Measurements from ENCODE around the gene PROM2. TPM values are rescaled to one million over a fixed set of nuclear protein-coding genes. Genes with fewer than 3 reads are reported as not detected.

PROM2 gene
- total RNA-seq, 1 donor from 2014 or later: 1.3 TPM

DNA sequence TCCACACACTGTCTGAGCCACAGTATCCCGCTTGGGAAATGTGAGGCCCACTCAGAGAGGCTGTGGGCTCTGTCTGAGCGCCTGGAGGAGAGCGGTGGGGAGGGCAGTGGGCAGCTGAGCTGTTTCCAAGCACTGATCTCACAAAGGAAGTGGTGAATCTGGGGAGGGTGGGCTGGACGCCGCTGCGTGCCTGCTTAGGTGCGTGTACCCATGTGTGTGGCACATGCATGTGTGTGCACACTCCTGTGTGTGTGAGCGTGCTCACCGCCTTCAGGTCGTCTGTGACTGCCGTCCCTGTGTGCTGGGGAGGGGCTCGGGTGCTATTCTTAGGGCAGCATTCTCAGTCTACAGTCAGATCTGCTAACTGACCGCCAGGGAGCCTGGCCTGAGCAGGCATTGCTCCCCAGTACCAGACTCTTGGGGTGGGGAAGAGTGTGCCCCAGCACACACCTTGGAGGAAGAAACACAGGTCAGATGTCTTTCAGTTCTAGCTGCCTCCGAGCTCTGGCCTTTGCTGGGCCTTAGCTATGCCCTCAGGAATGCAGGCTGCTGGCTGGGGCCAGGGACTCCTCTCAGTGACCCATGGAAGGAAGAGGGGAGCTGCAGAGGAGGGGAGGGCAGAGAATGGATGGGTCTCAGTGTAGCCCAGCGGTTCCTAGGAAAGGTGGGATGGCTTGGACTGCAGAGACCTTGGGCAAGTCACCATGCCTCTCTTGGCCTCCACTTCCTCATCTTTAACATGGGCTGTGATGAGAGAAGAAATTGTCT lies 54.3 kb downstream of the PROM2 start:
- Mint-ChIP-seq H3K4me1 (ENCODE audit: unreplicated experiment) (no peaks in the 10 kb centered on the region), H3K36me3 (ENCODE audit: unreplicated experiment) (no peaks in the 10 kb centered on the region), H3K27me3 (ENCODE audit: unreplicated experiment) (peaks cover 2% of the 10 kb centered on the region), H3K4me3 (ENCODE audit: unreplicated experiment) (no peak overlapping the region), H3K27ac (ENCODE audit: unreplicated experiment) (no peak overlapping the region), H3K9me3 (ENCODE audit: unreplicated experiment) (no peaks in the 10 kb centered on the region)
- no peak for DNase-seq (ENCODE audit: extremely low spot score, unreplicated experiment)
- no peak for TF ChIP-seq CTCF (IDR thresholded peaks at IDR 0.05)

DNA sequence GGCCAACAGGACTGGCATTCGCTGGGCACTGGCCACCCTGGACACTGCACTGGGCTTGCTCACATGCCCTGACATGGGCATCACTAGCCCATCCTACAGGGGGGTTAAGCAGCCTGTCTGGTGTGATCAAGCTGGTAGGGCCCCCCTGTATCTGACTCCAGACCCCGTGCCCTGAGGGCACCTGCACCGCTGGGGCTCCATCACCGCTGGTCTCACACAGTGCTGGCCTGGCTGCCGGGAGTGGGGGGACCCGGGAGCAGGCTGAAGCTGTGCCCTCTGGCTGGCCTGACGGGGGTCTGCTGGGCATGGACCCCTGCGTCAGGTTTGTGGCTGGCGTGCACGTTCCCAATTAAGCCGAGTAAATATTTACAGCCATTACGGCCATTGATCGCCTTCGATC lies 55.2 kb downstream of the PROM2 start:
- Mint-ChIP-seq H3K27me3 (ENCODE audit: unreplicated experiment) (peaks cover 5% of the 10 kb centered on the region), H3K36me3 (ENCODE audit: unreplicated experiment) (no peaks in the 10 kb centered on the region), H3K4me1 (ENCODE audit: unreplicated experiment) (no peaks in the 10 kb centered on the region), H3K27ac (ENCODE audit: unreplicated experiment) (no peak overlapping the region), H3K4me3 (ENCODE audit: unreplicated experiment) (no peak overlapping the region), H3K9me3 (ENCODE audit: unreplicated experiment) (no peaks in the 10 kb centered on the region)
- no peak for DNase-seq (ENCODE audit: extremely low spot score, unreplicated experiment)
- no peak for TF ChIP-seq CTCF (IDR thresholded peaks at IDR 0.05)

DNA sequence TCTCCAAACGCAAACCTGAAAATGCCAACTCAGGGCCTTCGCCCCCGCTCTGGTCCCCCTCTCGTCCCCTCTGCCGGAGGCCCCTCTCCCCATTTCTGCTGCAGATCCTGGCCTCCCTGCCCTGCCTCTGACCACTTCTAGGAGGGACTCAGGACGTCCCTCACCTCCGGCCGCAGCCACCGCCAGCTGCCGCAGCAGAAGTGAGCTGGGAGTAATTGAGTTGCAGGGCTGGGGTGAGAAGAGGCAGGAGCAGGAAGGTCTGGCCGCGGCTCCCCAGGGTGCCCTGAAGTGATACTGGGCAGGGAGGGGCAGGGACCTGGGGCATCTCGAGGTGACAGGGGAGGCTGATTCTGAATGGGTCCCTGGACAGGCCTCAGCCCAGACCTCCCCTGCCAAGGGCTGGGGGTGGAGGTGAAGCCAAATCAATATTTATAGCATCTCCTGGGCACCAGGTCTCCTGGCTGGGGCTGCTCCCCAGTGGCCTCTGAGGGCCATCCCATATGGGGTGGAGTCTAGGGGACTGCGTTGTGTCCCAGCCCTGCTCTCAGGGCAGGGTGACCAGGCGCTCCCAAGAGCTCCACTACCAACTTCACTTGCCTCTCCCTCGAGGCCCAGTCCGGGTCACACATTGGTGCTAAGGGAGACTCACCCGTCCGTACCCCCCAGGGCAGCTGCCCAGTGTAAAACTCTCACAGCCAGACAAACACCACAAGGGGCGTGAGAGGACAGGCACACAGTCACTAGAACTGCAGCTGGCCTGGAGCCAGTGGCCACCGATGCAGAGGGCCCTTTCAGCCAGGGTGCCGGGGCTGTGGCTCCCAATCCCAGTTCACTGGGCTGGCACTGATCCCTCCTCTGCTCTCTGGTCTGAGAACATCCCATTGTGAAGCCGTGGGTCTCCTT lies 55.9 kb downstream of the PROM2 start:
- H3K27me3 Mint-ChIP-seq (ENCODE audit: unreplicated experiment): peaks cover 6% of the 10 kb centered on the region
- TF ChIP-seq CTCF (IDR thresholded peaks at IDR 0.05): no peak
- no peaks in the 10 kb centered on the region for H3K4me1 Mint-ChIP-seq (ENCODE audit: unreplicated experiment)
- H3K27ac Mint-ChIP-seq (ENCODE audit: unreplicated experiment): no peak overlapping the region
- no peak overlapping the region for H3K4me3 Mint-ChIP-seq (ENCODE audit: unreplicated experiment)
- no peaks in the 10 kb centered on the region for H3K36me3 Mint-ChIP-seq (ENCODE audit: unreplicated experiment)
- no peaks in the 10 kb centered on the region for H3K9me3 Mint-ChIP-seq (ENCODE audit: unreplicated experiment)
- DNase-seq (ENCODE audit: extremely low spot score, unreplicated experiment): no peak

GRCh38 chr2:95330794-95331338 lies 56.6 kb downstream of the PROM2 start:
- TF ChIP-seq CTCF (IDR thresholded peaks at IDR 0.05): no peak
- Mint-ChIP-seq H3K27me3 (ENCODE audit: unreplicated experiment) (peaks cover 8% of the 10 kb centered on the region), H3K27ac (ENCODE audit: unreplicated experiment) (no peak overlapping the region)

DNA sequence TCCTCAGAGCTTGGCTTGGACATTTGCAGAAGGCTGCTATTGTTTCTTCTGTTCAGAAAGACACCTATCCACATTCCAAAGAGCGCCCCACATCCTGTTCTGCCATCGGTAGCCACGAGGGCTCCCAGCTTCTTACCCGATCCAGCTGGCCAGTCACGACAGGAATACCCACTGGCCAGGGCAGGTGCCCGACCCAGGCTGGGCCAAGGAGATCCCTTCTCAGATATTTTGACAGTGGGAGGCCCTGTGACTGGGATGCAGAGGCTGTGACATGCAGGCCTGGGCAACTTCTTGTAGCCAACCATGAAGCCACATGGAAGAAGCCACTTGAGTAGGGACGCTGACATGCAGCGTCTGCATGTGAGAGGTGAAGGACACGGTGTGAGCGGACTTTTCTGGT lies 57.4 kb downstream of the PROM2 start:
- Mint-ChIP-seq H3K27ac (ENCODE audit: unreplicated experiment) (no peak overlapping the region), H3K9me3 (ENCODE audit: unreplicated experiment) (no peaks in the 10 kb centered on the region), H3K27me3 (ENCODE audit: unreplicated experiment) (peaks cover 15% of the 10 kb centered on the region), H3K36me3 (ENCODE audit: unreplicated experiment) (no peaks in the 10 kb centered on the region), H3K4me3 (ENCODE audit: unreplicated experiment) (no peak overlapping the region), H3K4me1 (ENCODE audit: unreplicated experiment) (no peaks in the 10 kb centered on the region)
- no peak for TF ChIP-seq CTCF (IDR thresholded peaks at IDR 0.05)
- no peak for DNase-seq (ENCODE audit: extremely low spot score, unreplicated experiment)

More at GRCh38 chr2:95330794-95331338, 56.6 kb downstream of the PROM2 start:
- H3K9me3 Mint-ChIP-seq (ENCODE audit: unreplicated experiment): no peaks in the 10 kb centered on the region
- DNase-seq (ENCODE audit: extremely low spot score, unreplicated experiment): no peak
- H3K36me3 Mint-ChIP-seq (ENCODE audit: unreplicated experiment): no peaks in the 10 kb centered on the region
- no peak overlapping the region for H3K4me3 Mint-ChIP-seq (ENCODE audit: unreplicated experiment)
- no peaks in the 10 kb centered on the region for H3K4me1 Mint-ChIP-seq (ENCODE audit: unreplicated experiment)
